Sigmoid colon (tissue), 7 donors: Measurements from ENCODE around the gene TP73. TPM values are rescaled to one million over a fixed set of nuclear protein-coding genes. Genes with fewer than 3 reads are reported as not detected.
A peak's percentile ranks its signal among the peaks of the same experiment; 100 is the strongest.

ENCODE experiments used
- DNase-seq: peaks from one replicate; pipeline ENCODE4 v3.0.0-alpha.2; 2019
- H3K27ac ChIP-seq, 4 donors: fragments of 200-600 bp; sonication (generic); one replicate each; pipeline ENCODE4 v1.5.1; 2016 to 2019; ENCODE audit warnings: mild to moderate bottlenecking in 1 of 4
- H3K27me3 ChIP-seq, 3 donors: fragments of 200-600 bp; sonication (generic); one replicate each; pipeline ENCODE4 v1.5.1; 2019; ENCODE audit warnings: mild to moderate bottlenecking in 1 of 3
- H3K36me3 ChIP-seq, 4 donors: fragments of 200-600 bp; sonication (generic); one replicate each; pipeline ENCODE4 v1.5.1; 2016 to 2019
- H3K4me1 ChIP-seq, 4 donors: fragments of 200-600 bp; sonication (generic); one replicate each; pipeline ENCODE4 v1.5.1; 2017 to 2019
- H3K4me3 ChIP-seq, 4 donors: fragments of 200-600 bp; sonication (generic); one replicate each; pipeline ENCODE4 v1.5.1; 2017 to 2019; ENCODE audit warnings: mild to moderate bottlenecking in 2 of 4, moderate library complexity in 1 of 4
- H3K9me3 ChIP-seq, 4 donors: fragments of 200-600 bp in 3 of 4; sonication (generic) in 3 of 4; one replicate each; pipeline versions ENCODE4 v1.5.1 to v1.6.1; 2013 to 2019
- CTCF ChIP-seq, 4 experiments: fragments of 450-650 bp in 3 of 4; fragments of 200-600 bp in 1 of 4; IDR thresholded peaks; one replicate each; pipeline ENCODE4 v1.5.1; 2016 to 2019; ENCODE audit warnings: antibody characterized with exemption in 4 of 4, mild to moderate bottlenecking in 3 of 4, moderate library complexity in 2 of 4
- EP300 ChIP-seq, 4 donors: sonication (generic); formaldehyde crosslinking; IDR thresholded peaks; one replicate each; pipeline ENCODE4 v1.6.1; 2017; ENCODE audit warnings: antibody characterized with exemption in 4 of 4
- POLR2A ChIP-seq, 2 donors: fragments of 450-650 bp; IDR thresholded peaks; one replicate each; pipeline ENCODE4 v1.6.1; 2016; ENCODE audit warnings: antibody characterized with exemption in 2 of 2, mild to moderate bottlenecking in 2 of 2, moderate library complexity in 2 of 2
- POLR2AphosphoS5 ChIP-seq, 4 donors: sonication (generic); formaldehyde crosslinking; IDR thresholded peaks; one replicate each; pipeline ENCODE4 v1.6.1; 2017; ENCODE audit warnings: antibody characterized with exemption in 4 of 4
- WGBS, 2 donors: extraction: QIAGEN DNeasy Blood & Tissue Kit; methylation state at CpG; one replicate each; pipeline ENCODE4 v1.1.7; 2013; 5-methylcytosine and 5-hydroxymethylcytosine counted together
- intact Hi-C: fragments of 100-400 bp; cut with DNase I; formaldehyde crosslinking; loops from one replicate; pipeline ENCODE4 v1.15.1; 2023
- polyA plus RNA-seq, 3 donors: library from polyadenylated mRNA; stranded (reverse); fragments of 200-250 nt; gene quantifications; one replicate each; pipeline ENCODE4 v1.2.3, GENCODE V29; 2013
- total RNA-seq, 4 donors: library from RNA; depleted of rRNA; stranded (reverse); fragments of >200 nt; gene quantifications; one replicate each; pipeline ENCODE4 v1.1.0, GENCODE V29; 2016
- donor health status: healthy with polysubstance abuse.
- donor health status: Bipolar disorder and iron deficiency.
- donor health status: healthy.

TP73 gene
- total and polyA plus RNA-seq, 7 donors: 0.22 to 0.69 TPM; not detected in 5

- Histone ChIP-seq H3K4me1 (peaks cover 0 to 3% (median 0%) of the 10 kb centered on the region in 4 donors), H3K27me3 (peaks cover 7 to 57% (median 24%) of the 10 kb centered on the region in 3 donors), H3K27ac (no peak overlapping the region), H3K4me3 (no peak overlapping the region), H3K36me3 (no peaks in the 10 kb centered on the region), H3K9me3 (no peaks in the 10 kb centered on the region)
- intact Hi-C loops: no loop called here
- TF ChIP-seq EP300 (IDR thresholded peaks at IDR 0.05) (no peak), CTCF (IDR thresholded peaks at IDR 0.05) (no peak)
- DNase-seq: peak; percentile 66
- WGBS, 2 donors: 9 to 37% methylated on average over 30 of the region's 30 CpGs
Observed at GRCh38 chr1:3668585-3669300, 16.4 kb downstream of the TP73 start.

DNA sequence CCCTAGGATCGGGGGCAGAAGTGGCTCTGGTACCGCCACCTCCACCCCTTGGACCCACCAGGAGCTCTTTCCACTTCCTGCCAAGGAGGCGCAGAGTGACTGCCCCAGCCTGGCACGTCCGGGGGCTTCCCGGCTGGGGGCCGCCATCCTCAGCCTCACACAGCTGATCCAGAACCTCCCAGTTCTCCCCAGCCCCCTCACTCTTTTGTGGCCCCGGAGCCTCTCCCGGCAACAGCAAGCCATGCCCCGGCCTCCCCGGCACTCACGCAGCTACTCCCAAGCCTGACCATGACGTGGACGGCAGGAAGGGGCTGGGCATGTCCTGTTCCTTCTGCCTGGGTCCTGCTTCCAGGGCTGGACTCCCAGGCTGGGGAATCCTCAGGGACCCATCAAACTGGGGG lies 17.1 kb downstream of the TP73 start:
- no peaks in the 10 kb centered on the region for H3K36me3 ChIP-seq
- peaks cover 7 to 57% (median 30%) of the 10 kb centered on the region in 3 donors for H3K27me3 ChIP-seq

GRCh38 chr1:3669971-3670431 lies 17.7 kb downstream of the TP73 start:
- no peak for TF ChIP-seq POLR2A (IDR thresholded peaks at IDR 0.05)
- no peak for TF ChIP-seq EP300 (IDR thresholded peaks at IDR 0.05)
- no peak for TF ChIP-seq POLR2AphosphoS5 (IDR thresholded peaks at IDR 0.05)
- no peak for TF ChIP-seq CTCF (IDR thresholded peaks at IDR 0.05)
- H3K27me3 ChIP-seq: peaks cover 7 to 61% (median 35%) of the 10 kb centered on the region in 3 donors
- no peaks in the 10 kb centered on the region for H3K9me3 ChIP-seq
- 76 to 84% methylated on average over 9 of the region's 9 CpGs for WGBS, 2 donors
- no peak overlapping the region for H3K4me3 ChIP-seq
- no peak for DNase-seq
- H3K27ac ChIP-seq: no peak overlapping the region
- peaks cover 0 to 3% (median 0%) of the 10 kb centered on the region in 4 donors for H3K4me1 ChIP-seq
- no peaks in the 10 kb centered on the region for H3K36me3 ChIP-seq
- intact Hi-C loops: no loop called here

More for the DNA sequence above, 17.1 kb downstream of the TP73 start:
- no peaks in the 10 kb centered on the region for H3K9me3 ChIP-seq
- WGBS, 2 donors: 45 to 80% methylated on average over 14 of the region's 14 CpGs
- H3K27ac ChIP-seq: no peak overlapping the region
- intact Hi-C loops: no loop called here
- peaks cover 0 to 3% (median 0%) of the 10 kb centered on the region in 4 donors for H3K4me1 ChIP-seq
- peak; percentile 43 for DNase-seq
- H3K4me3 ChIP-seq: no peak overlapping the region
- TF ChIP-seq CTCF (IDR thresholded peaks at IDR 0.05) (no peak), EP300 (IDR thresholded peaks at IDR 0.05) (no peak), POLR2A (IDR thresholded peaks at IDR 0.05) (no peak), POLR2AphosphoS5 (IDR thresholded peaks at IDR 0.05) (no peak)

- Histone ChIP-seq H3K4me1 (peaks cover 0 to 3% (median 0%) of the 10 kb centered on the region in 4 donors), H3K36me3 (no peaks in the 10 kb centered on the region), H3K27me3 (peaks cover 7 to 61% (median 39%) of the 10 kb centered on the region in 3 donors), H3K27ac (no peak overlapping the region), H3K4me3 (no peak overlapping the region), H3K9me3 (no peaks in the 10 kb centered on the region)
- 76 to 89% methylated on average over 15 of the region's 15 CpGs for WGBS, 2 donors
- TF ChIP-seq POLR2AphosphoS5 (IDR thresholded peaks at IDR 0.05) (no peak), CTCF (IDR thresholded peaks at IDR 0.05) (no peak), POLR2A (IDR thresholded peaks at IDR 0.05) (no peak), EP300 (IDR thresholded peaks at IDR 0.05) (no peak)
- intact Hi-C loops: no loop called here
- DNase-seq: peak; percentile 50
Observed at GRCh38 chr1:3670823-3671265, 18.5 kb downstream of the TP73 start.
